Liver (tissue), 3 donors: Measurements from ENCODE around the gene ISCU.

Source experiments
- ATF3 ChIP-seq: IDR thresholded peaks from 2 replicates; pipeline ENCODE4 v1.6.1; 2016; ENCODE audit warnings: antibody characterized with exemption
- CTCF ChIP-seq: fragments of 150-350 bp; IDR thresholded peaks from 2 replicates; pipeline ENCODE4 v1.5.1; 2017; ENCODE audit warnings: improper control_type of control experiment, low read depth, low read length; ENCODE audit not compliant: missing input control
- GABPA ChIP-seq, 2 donors: IDR thresholded peaks in 1 of 2; conservative IDR thresholded peaks in 1 of 2; 2 replicates each; pipeline ENCODE4 v1.6.1; 2016; ENCODE audit warnings: antibody characterized with exemption in 2 of 2, mild to moderate bottlenecking in 1 of 2, moderate library complexity in 1 of 2
- HNF4A ChIP-seq, 2 donors: conservative IDR thresholded peaks; 2 replicates each; pipeline ENCODE4 v1.6.1; 2016; ENCODE audit warnings: antibody characterized with exemption in 2 of 2, mild to moderate bottlenecking in 2 of 2
- JUND ChIP-seq, 2 donors: IDR thresholded peaks; 2 replicates each; pipeline ENCODE4 v1.6.1; 2016; ENCODE audit warnings: antibody characterized with exemption in 2 of 2
- REST ChIP-seq: IDR thresholded peaks from 2 replicates; pipeline ENCODE4 v1.6.1; 2016; ENCODE audit warnings: antibody characterized with exemption, mild to moderate bottlenecking
- donor health status: healthy.
- donor health status: healthy.

GRCh38 chr12:108600702-108601007 lies 38.3 kb downstream of the ISCU start:
- no peak for TF ChIP-seq REST
- TF ChIP-seq CTCF, result no peak
- TF ChIP-seq HNF4A (conservative IDR thresholded peaks at IDR 0.05), result no peak
- no peak for TF ChIP-seq ATF3
- no peak for TF ChIP-seq JUND (IDR thresholded peaks at IDR 0.05)
- no peak for TF ChIP-seq GABPA (IDR thresholded peaks at IDR 0.05 in 1 of 2, conservative IDR thresholded peaks at IDR 0.05 in 1 of 2)
